Measurements from ENCODE around the gene RARB.
A peak's percentile ranks its signal among the peaks of the same experiment; 100 is the strongest.

RARB gene

GRCh38 chr3:25427942-25428788, at the start of gene RARB:
TSS of gene RARB (plus strand) at chr3:25428263. CDS start at chr3:25428732, 469 bp downstream.
- Histone ChIP-seq H3K36me3 (ENCODE audit: control insufficient read depth in 2 of 2, insufficient read depth in 2 of 2, low read length in 2 of 2) (no peaks in the 10 kb centered on the region), H3K4me3 (ENCODE audit: low read length in 2 of 2) (peak within 1 kb of the TSS; percentile 79 to 92), H3K4me1 (ENCODE audit: control insufficient read depth, insufficient read depth, low read length) (peaks cover 9% of the 10 kb centered on the region), H3K9ac (ENCODE audit: low read length in 2 of 2) (peak within 1 kb of the TSS; percentile 65 to 88), H3K27ac (ENCODE audit: low read length) (peak within 1 kb of the TSS; percentile 90), H3K9me3 (ENCODE audit: control insufficient read depth in 2 of 2, low read length in 2 of 2) (no peaks in the 10 kb centered on the region), H3K27me3 (ENCODE audit: control insufficient read depth in 1 of 2, insufficient read depth in 2 of 2, low read length in 2 of 2) (peaks cover 0 to 2% of the 10 kb centered on the region in 2 donors)

- H3K9ac ChIP-seq (ENCODE audit: low read length in 2 of 2), result no peak overlapping the region
- H3K27ac ChIP-seq (ENCODE audit: low read length), result no peak overlapping the region
- no peaks in the 10 kb centered on the region for H3K9me3 ChIP-seq (ENCODE audit: control insufficient read depth in 2 of 2, low read length in 2 of 2)
- no peaks in the 10 kb centered on the region for H3K36me3 ChIP-seq (ENCODE audit: control insufficient read depth in 2 of 2, insufficient read depth in 2 of 2, low read length in 2 of 2)
- no peaks in the 10 kb centered on the region for H3K27me3 ChIP-seq (ENCODE audit: control insufficient read depth in 1 of 2, insufficient read depth in 2 of 2, low read length in 2 of 2)
- H3K4me3 ChIP-seq (ENCODE audit: low read length in 2 of 2), result no peak overlapping the region
- H3K4me1 ChIP-seq (ENCODE audit: control insufficient read depth, insufficient read depth, low read length), result no peaks in the 10 kb centered on the region
These were observed 49.2 kb upstream of the RARB start for GRCh38 chr3:25378786-25379311.

- Histone ChIP-seq H3K27ac (ENCODE audit: low read length) (no peak overlapping the region), H3K4me3 (ENCODE audit: low read length in 2 of 2) (no peak overlapping the region)
These were observed 47.8 kb upstream of the RARB start for GRCh38 chr3:25380222-25380739.

GRCh38 chr3:25381083-25381482, 47.0 kb upstream of the RARB start:
- Histone ChIP-seq H3K9ac (ENCODE audit: low read length in 2 of 2) (no peak overlapping the region), H3K27me3 (ENCODE audit: control insufficient read depth in 1 of 2, insufficient read depth in 2 of 2, low read length in 2 of 2) (no peaks in the 10 kb centered on the region), H3K9me3 (ENCODE audit: control insufficient read depth in 2 of 2, low read length in 2 of 2) (no peaks in the 10 kb centered on the region), H3K27ac (ENCODE audit: low read length) (no peak overlapping the region), H3K36me3 (ENCODE audit: control insufficient read depth in 2 of 2, insufficient read depth in 2 of 2, low read length in 2 of 2) (no peaks in the 10 kb centered on the region), H3K4me1 (ENCODE audit: control insufficient read depth, insufficient read depth, low read length) (no peaks in the 10 kb centered on the region), H3K4me3 (ENCODE audit: low read length in 2 of 2) (no peak overlapping the region)

More at GRCh38 chr3:25380222-25380739, 47.8 kb upstream of the RARB start:
- no peaks in the 10 kb centered on the region for H3K4me1 ChIP-seq (ENCODE audit: control insufficient read depth, insufficient read depth, low read length)
- H3K9me3 ChIP-seq (ENCODE audit: control insufficient read depth in 2 of 2, low read length in 2 of 2), result no peaks in the 10 kb centered on the region
- no peak overlapping the region for H3K9ac ChIP-seq (ENCODE audit: low read length in 2 of 2)
- H3K36me3 ChIP-seq (ENCODE audit: control insufficient read depth in 2 of 2, insufficient read depth in 2 of 2, low read length in 2 of 2), result no peaks in the 10 kb centered on the region
- H3K27me3 ChIP-seq (ENCODE audit: control insufficient read depth in 1 of 2, insufficient read depth in 2 of 2, low read length in 2 of 2), result no peaks in the 10 kb centered on the region

- Histone ChIP-seq H3K9me3 (ENCODE audit: control insufficient read depth in 2 of 2, low read length in 2 of 2) (no peaks in the 10 kb centered on the region), H3K9ac (ENCODE audit: low read length in 2 of 2) (no peak overlapping the region), H3K27ac (ENCODE audit: low read length) (no peak overlapping the region), H3K36me3 (ENCODE audit: control insufficient read depth in 2 of 2, insufficient read depth in 2 of 2, low read length in 2 of 2) (no peaks in the 10 kb centered on the region), H3K4me1 (ENCODE audit: control insufficient read depth, insufficient read depth, low read length) (no peaks in the 10 kb centered on the region), H3K4me3 (ENCODE audit: low read length in 2 of 2) (no peak overlapping the region), H3K27me3 (ENCODE audit: control insufficient read depth in 1 of 2, insufficient read depth in 2 of 2, low read length in 2 of 2) (no peaks in the 10 kb centered on the region)
These were observed 43.6 kb upstream of the RARB start for GRCh38 chr3:25384471-25384870.

GRCh38 chr3:25385807-25386460, 42.1 kb upstream of the RARB start:
- Histone ChIP-seq H3K9ac (ENCODE audit: low read length in 2 of 2) (no peak overlapping the region), H3K4me1 (ENCODE audit: control insufficient read depth, insufficient read depth, low read length) (no peaks in the 10 kb centered on the region), H3K36me3 (ENCODE audit: control insufficient read depth in 2 of 2, insufficient read depth in 2 of 2, low read length in 2 of 2) (no peaks in the 10 kb centered on the region), H3K4me3 (ENCODE audit: low read length in 2 of 2) (no peak overlapping the region), H3K27me3 (ENCODE audit: control insufficient read depth in 1 of 2, insufficient read depth in 2 of 2, low read length in 2 of 2) (no peaks in the 10 kb centered on the region), H3K9me3 (ENCODE audit: control insufficient read depth in 2 of 2, low read length in 2 of 2) (no peaks in the 10 kb centered on the region), H3K27ac (ENCODE audit: low read length) (no peak overlapping the region)

- Histone ChIP-seq H3K4me3 (ENCODE audit: low read length in 2 of 2) (no peak overlapping the region), H3K36me3 (ENCODE audit: control insufficient read depth in 2 of 2, insufficient read depth in 2 of 2, low read length in 2 of 2) (no peaks in the 10 kb centered on the region), H3K27me3 (ENCODE audit: control insufficient read depth in 1 of 2, insufficient read depth in 2 of 2, low read length in 2 of 2) (no peaks in the 10 kb centered on the region), H3K9me3 (ENCODE audit: control insufficient read depth in 2 of 2, low read length in 2 of 2) (no peaks in the 10 kb centered on the region), H3K4me1 (ENCODE audit: control insufficient read depth, insufficient read depth, low read length) (no peaks in the 10 kb centered on the region), H3K9ac (ENCODE audit: low read length in 2 of 2) (no peak overlapping the region), H3K27ac (ENCODE audit: low read length) (no peak overlapping the region)
These were observed 41.3 kb upstream of the RARB start for GRCh38 chr3:25386686-25387255.

GRCh38 chr3:25390605-25391004, 37.5 kb upstream of the RARB start:
- H3K27ac ChIP-seq (ENCODE audit: low read length), result no peak overlapping the region
- no peaks in the 10 kb centered on the region for H3K27me3 ChIP-seq (ENCODE audit: control insufficient read depth in 1 of 2, insufficient read depth in 2 of 2, low read length in 2 of 2)
- H3K4me1 ChIP-seq (ENCODE audit: control insufficient read depth, insufficient read depth, low read length), result no peaks in the 10 kb centered on the region
- no peaks in the 10 kb centered on the region for H3K36me3 ChIP-seq (ENCODE audit: control insufficient read depth in 2 of 2, insufficient read depth in 2 of 2, low read length in 2 of 2)
- H3K4me3 ChIP-seq (ENCODE audit: low read length in 2 of 2), result no peak overlapping the region
- no peak overlapping the region for H3K9ac ChIP-seq (ENCODE audit: low read length in 2 of 2)
- H3K9me3 ChIP-seq (ENCODE audit: control insufficient read depth in 2 of 2, low read length in 2 of 2), result no peaks in the 10 kb centered on the region

GRCh38 chr3:25396251-25396650, 31.8 kb upstream of the RARB start:
- no peak overlapping the region for H3K9ac ChIP-seq (ENCODE audit: low read length in 2 of 2)
- no peak overlapping the region for H3K4me3 ChIP-seq (ENCODE audit: low read length in 2 of 2)
- no peaks in the 10 kb centered on the region for H3K27me3 ChIP-seq (ENCODE audit: control insufficient read depth in 1 of 2, insufficient read depth in 2 of 2, low read length in 2 of 2)
- H3K27ac ChIP-seq (ENCODE audit: low read length), result no peak overlapping the region
- peaks cover 4% of the 10 kb centered on the region for H3K4me1 ChIP-seq (ENCODE audit: control insufficient read depth, insufficient read depth, low read length)
- H3K9me3 ChIP-seq (ENCODE audit: control insufficient read depth in 2 of 2, low read length in 2 of 2), result no peaks in the 10 kb centered on the region
- no peaks in the 10 kb centered on the region for H3K36me3 ChIP-seq (ENCODE audit: control insufficient read depth in 2 of 2, insufficient read depth in 2 of 2, low read length in 2 of 2)

- no peaks in the 10 kb centered on the region for H3K9me3 ChIP-seq (ENCODE audit: control insufficient read depth in 2 of 2, low read length in 2 of 2)
- no peaks in the 10 kb centered on the region for H3K27me3 ChIP-seq (ENCODE audit: control insufficient read depth in 1 of 2, insufficient read depth in 2 of 2, low read length in 2 of 2)
- H3K4me3 ChIP-seq (ENCODE audit: low read length in 2 of 2), result no peak overlapping the region
- H3K4me1 ChIP-seq (ENCODE audit: control insufficient read depth, insufficient read depth, low read length), result peaks cover 4% of the 10 kb centered on the region
- H3K36me3 ChIP-seq (ENCODE audit: control insufficient read depth in 2 of 2, insufficient read depth in 2 of 2, low read length in 2 of 2), result no peaks in the 10 kb centered on the region
- no peak overlapping the region for H3K9ac ChIP-seq (ENCODE audit: low read length in 2 of 2)
- no peak overlapping the region for H3K27ac ChIP-seq (ENCODE audit: low read length)
These were observed 31.4 kb upstream of the RARB start for GRCh38 chr3:25396686-25397085.

All from stomach smooth muscle (tissue), 2 donors.